CD14-positive monocyte (primary cell): ENCODE data around the gene UGT1A10. TPM values are rescaled to one million over a fixed set of nuclear protein-coding genes. Genes with fewer than 3 reads are reported as not detected.
A peak's percentile ranks its signal among the peaks of the same experiment; 100 is the strongest.
"Not testable (repeated sequence)": the region's sequence is repeated elsewhere in the genome, so short reads cannot be mapped to it uniquely, and the experiment has no call there.

Experiments
- DNase-seq, 3 donors: peaks; one replicate each; pipeline ENCODE4 v3.0.0-alpha.2; 2011 to 2022
- H2AFZ ChIP-seq: 2 replicates; pipeline ENCODE4 v1.6.0; 2012; ENCODE audit warnings: mild to moderate bottlenecking, low read depth, low read length, inconsistent platforms; ENCODE audit not compliant: insufficient read depth, poor library complexity, severe bottlenecking
- H3K27ac ChIP-seq, 2 donors: 1 replicate in 1 of 2; 2 replicates in 1 of 2; pipeline ENCODE4 v1.5.1; 2012 to 2013; ENCODE audit warnings: low read length in 2 of 2, control low read depth in 1 of 2, inconsistent platforms in 1 of 2, low read depth in 1 of 2, mild to moderate bottlenecking in 1 of 2
- H3K27me3 ChIP-seq, 2 donors: one replicate each; pipeline versions ENCODE4 v1.6.0 to v1.6.1; 2011 to 2013; ENCODE audit warnings: low read length in 2 of 2; ENCODE audit not compliant: control insufficient read depth in 2 of 2, insufficient read depth in 2 of 2
- H3K36me3 ChIP-seq, 2 donors: replicated peaks in 1 of 2; 1 replicate in 1 of 2; 2 replicates in 1 of 2; pipeline versions ENCODE4 v1.5.1 to v1.6.1; 2012 to 2013; ENCODE audit warnings: low read length in 2 of 2, control low read depth in 1 of 2, inconsistent platforms in 1 of 2, mild to moderate bottlenecking in 1 of 2; ENCODE audit not compliant: insufficient read depth in 2 of 2, control insufficient read depth in 1 of 2
- H3K4me1 ChIP-seq, 2 donors: 1 replicate in 1 of 2; 2 replicates in 1 of 2; pipeline versions ENCODE4 v1.5.1 to v1.6.1; 2012 to 2013; ENCODE audit warnings: low read length in 2 of 2, control low read depth in 1 of 2, inconsistent platforms in 1 of 2, mild to moderate bottlenecking in 1 of 2, moderate library complexity in 1 of 2; ENCODE audit not compliant: insufficient read depth in 2 of 2, control insufficient read depth in 1 of 2
- H3K4me2 ChIP-seq: replicated peaks from 2 replicates; pipeline ENCODE3; 2012; ENCODE audit warnings: low read length, moderate library complexity, mild to moderate bottlenecking; ENCODE audit not compliant: poor library complexity, severe bottlenecking; ENCODE audit errors: extremely low read depth
- H3K4me3 ChIP-seq, 3 experiments: fragments of 200-600 bp in 1 of 3; sonication (generic) in 1 of 3; replicated peaks in 1 of 3; 1 replicate in 2 of 3; 2 replicates in 1 of 3; pipeline ENCODE4 v1.5.1; 2011 to 2013; ENCODE audit warnings: low read length in 3 of 3, mild to moderate bottlenecking in 3 of 3, control low read depth in 2 of 3, low read depth in 2 of 3, inconsistent platforms in 1 of 3, moderate library complexity in 1 of 3
- H3K79me2 ChIP-seq: 2 replicates; pipeline ENCODE4 v1.6.0; 2012; ENCODE audit warnings: mild to moderate bottlenecking, control low read depth, inconsistent platforms, low read length, moderate library complexity; ENCODE audit not compliant: insufficient read depth
- H3K9ac ChIP-seq: 2 replicates; pipeline ENCODE4 v1.6.0; 2017; ENCODE audit warnings: low read length, mild to moderate bottlenecking; ENCODE audit not compliant: insufficient read depth, poor library complexity, severe bottlenecking
- H3K9me3 ChIP-seq, 2 donors: replicated peaks in 1 of 2; 1 replicate in 1 of 2; 2 replicates in 1 of 2; pipeline versions ENCODE4 v1.5.1 to v1.6.1; 2012 to 2013; ENCODE audit warnings: low read length in 2 of 2, control low read depth in 1 of 2; ENCODE audit not compliant: control insufficient read depth in 1 of 2, insufficient read depth in 1 of 2
- H4K20me1 ChIP-seq: 2 replicates; pipeline ENCODE4 v1.6.0; 2012; ENCODE audit warnings: mild to moderate bottlenecking, low read length, control low read depth, moderate library complexity; ENCODE audit not compliant: insufficient read depth
- H3K27ac Mint-ChIP-seq, 7 donors: one replicate each; pipeline ENCODE4 v1.8.0; 2020; ENCODE audit warnings: mild to moderate bottlenecking in 7 of 7, mixed read lengths in 7 of 7, moderate library complexity in 6 of 7, inconsistent platforms in 2 of 7
- H3K27me3 Mint-ChIP-seq, 3 donors: one replicate each; pipeline ENCODE4 v1.8.0; 2021 to 2022; ENCODE audit warnings: low read depth in 3 of 3, mild to moderate bottlenecking in 3 of 3, mixed read lengths in 3 of 3, moderate library complexity in 3 of 3, inconsistent platforms in 1 of 3
- H3K36me3 Mint-ChIP-seq, 2 donors: one replicate each; pipeline ENCODE4 v1.8.0; 2020; ENCODE audit warnings: mixed read lengths in 2 of 2, inconsistent platforms in 1 of 2, mild to moderate bottlenecking in 1 of 2
- H3K4me1 Mint-ChIP-seq: one replicate; pipeline ENCODE4 v1.8.0; 2020; ENCODE audit warnings: mild to moderate bottlenecking, mixed read lengths
- H3K4me3 Mint-ChIP-seq, 2 donors: one replicate each; pipeline ENCODE4 v1.8.0; 2020; ENCODE audit warnings: mild to moderate bottlenecking in 2 of 2, mixed read lengths in 2 of 2, moderate library complexity in 1 of 2
- H3K9me3 Mint-ChIP-seq, 7 donors: one replicate each; pipeline ENCODE4 v1.8.0; 2020 to 2022; ENCODE audit warnings: mixed read lengths in 7 of 7, mild to moderate bottlenecking in 6 of 7, moderate library complexity in 6 of 7, inconsistent platforms in 2 of 7
- WGBS: methylation state at CpG from one replicate; pipeline ENCODE4 v1.1.5; 2013; ENCODE audit warnings: missing lambda C conversion rate; ENCODE audit not compliant: insufficient coverage; 5-methylcytosine and 5-hydroxymethylcytosine counted together
- intact Hi-C, 2 donors: fragments of 100-400 bp; cut with micrococcal nuclease; formaldehyde crosslinking; loops; one replicate each; pipeline versions ENCODE4 v1.15.0 to v1.15.1; 2023
- polyA plus RNA-seq, 3 donors: library from polyadenylated mRNA; depleted of rRNA in 1 of 3; unstranded in 2 of 3; stranded (reverse) in 1 of 3; fragments of 300-500 nt in 2 of 3; fragments of >200 nt in 1 of 3; fragmentation: Illumina TruSeq in 2 of 3; gene quantifications; 1 replicate in 2 of 3; 2 replicates in 1 of 3; pipeline ENCODE4 v1.2.3, GENCODE V29; 2012 to 2021
- TF ChIP-seq, protein P1 (sequence below): fragments of 200-600 bp; IDR thresholded peaks from one replicate; pipeline ENCODE4 v1.8.0; 2022; ENCODE audit warnings: antibody characterized with exemption, mild to moderate bottlenecking

UGT1A10 gene
- polyA plus RNA-seq, 3 donors = not detected

DNA sequence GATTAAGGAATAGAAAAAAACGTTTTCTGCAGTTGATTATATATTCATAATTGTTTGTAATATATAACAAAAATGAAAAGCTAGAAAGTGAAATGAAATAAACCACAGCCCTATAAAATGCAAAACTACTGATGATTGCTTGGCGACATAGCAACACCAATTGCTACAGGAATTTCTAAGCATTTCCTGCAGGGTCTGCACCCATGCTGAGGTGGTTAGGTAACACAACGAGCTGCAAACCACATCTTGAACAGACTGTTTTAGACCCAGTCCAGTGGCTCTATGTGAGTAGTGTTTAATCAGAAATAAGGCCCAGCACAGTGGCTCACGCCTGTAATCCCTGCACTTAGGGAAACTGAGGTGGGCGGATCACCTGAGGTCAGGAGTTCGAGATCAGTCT, 18.3 kb downstream of the UGT1A10 start:
- Mint-ChIP-seq H3K4me1 (no peaks in the 10 kb centered on the region), H3K27ac (no peak overlapping the region), H3K9me3 (peaks cover 0 to 3% (median 0%) of the 10 kb centered on the region in 7 donors), H3K4me3 (no peak overlapping the region), H3K36me3 (no peaks in the 10 kb centered on the region), H3K27me3 (peaks cover 0 to 9% (median 4%) of the 10 kb centered on the region in 3 donors)
- no peaks in the 10 kb centered on the region for H3K4me1 ChIP-seq
- H3K9ac ChIP-seq = no peak overlapping the region
- intact Hi-C loops = no loop called here
- no peaks in the 10 kb centered on the region for H3K9me3 ChIP-seq
- H4K20me1 ChIP-seq = no peaks in the 10 kb centered on the region
- 100% methylated on average over 1 of the region's 6 CpGs for whole genome bisulfite sequencing
- no peak overlapping the region for H2AFZ ChIP-seq
- no peak overlapping the region for H3K4me2 ChIP-seq
- no peak overlapping the region for H3K27ac ChIP-seq
- no peaks in the 10 kb centered on the region for H3K79me2 ChIP-seq
- TF ChIP-seq, protein P1, sequence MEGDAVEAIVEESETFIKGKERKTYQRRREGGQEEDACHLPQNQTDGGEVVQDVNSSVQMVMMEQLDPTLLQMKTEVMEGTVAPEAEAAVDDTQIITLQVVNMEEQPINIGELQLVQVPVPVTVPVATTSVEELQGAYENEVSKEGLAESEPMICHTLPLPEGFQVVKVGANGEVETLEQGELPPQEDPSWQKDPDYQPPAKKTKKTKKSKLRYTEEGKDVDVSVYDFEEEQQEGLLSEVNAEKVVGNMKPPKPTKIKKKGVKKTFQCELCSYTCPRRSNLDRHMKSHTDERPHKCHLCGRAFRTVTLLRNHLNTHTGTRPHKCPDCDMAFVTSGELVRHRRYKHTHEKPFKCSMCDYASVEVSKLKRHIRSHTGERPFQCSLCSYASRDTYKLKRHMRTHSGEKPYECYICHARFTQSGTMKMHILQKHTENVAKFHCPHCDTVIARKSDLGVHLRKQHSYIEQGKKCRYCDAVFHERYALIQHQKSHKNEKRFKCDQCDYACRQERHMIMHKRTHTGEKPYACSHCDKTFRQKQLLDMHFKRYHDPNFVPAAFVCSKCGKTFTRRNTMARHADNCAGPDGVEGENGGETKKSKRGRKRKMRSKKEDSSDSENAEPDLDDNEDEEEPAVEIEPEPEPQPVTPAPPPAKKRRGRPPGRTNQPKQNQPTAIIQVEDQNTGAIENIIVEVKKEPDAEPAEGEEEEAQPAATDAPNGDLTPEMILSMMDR = no peak
- H3K36me3 ChIP-seq = no peaks in the 10 kb centered on the region
- no peaks in the 10 kb centered on the region for H3K27me3 ChIP-seq
- no peak overlapping the region for H3K4me3 ChIP-seq
- no peak for DNase-seq

GRCh38 chr2:233655043-233655442, 18.8 kb downstream of the UGT1A10 start:
- H3K27me3 ChIP-seq = no peaks in the 10 kb centered on the region
- Mint-ChIP-seq H3K4me1 (no peaks in the 10 kb centered on the region), H3K27me3 (peaks cover 0 to 9% (median 4%) of the 10 kb centered on the region in 3 donors), H3K4me3 (peak overlapping the region in 1 of 2 donors; percentile 28), H3K27ac (no peak overlapping the region), H3K36me3 (no peaks in the 10 kb centered on the region), H3K9me3 (peaks cover 0 to 3% (median 0%) of the 10 kb centered on the region in 7 donors)
- no peak for DNase-seq
- H3K9ac ChIP-seq = no peak overlapping the region
- H3K4me3 ChIP-seq = no peak overlapping the region
- no peak overlapping the region for H2AFZ ChIP-seq
- intact Hi-C loops = no loop called here
- H3K27ac ChIP-seq = no peak overlapping the region
- no peaks in the 10 kb centered on the region for H3K4me1 ChIP-seq
- 100% methylated on average over 1 of the region's 1 CpG for WGBS
- TF ChIP-seq, protein P1 = no peak
- no peaks in the 10 kb centered on the region for H4K20me1 ChIP-seq
- no peaks in the 10 kb centered on the region for H3K79me2 ChIP-seq
- no peak overlapping the region for H3K4me2 ChIP-seq
- H3K9me3 ChIP-seq = no peaks in the 10 kb centered on the region
- H3K36me3 ChIP-seq = no peaks in the 10 kb centered on the region

GRCh38 chr2:233655943-233656342, 19.7 kb downstream of the UGT1A10 start:
- H3K27me3 Mint-ChIP-seq = not testable (repeated sequence)

More at GRCh38 chr2:233655943-233656342, 19.7 kb downstream of the UGT1A10 start:
- H3K36me3 Mint-ChIP-seq, H2AFZ ChIP-seq, H3K4me1 ChIP-seq, intact Hi-C loops, H3K4me3 Mint-ChIP-seq, DNase-seq, H3K9me3 Mint-ChIP-seq, H3K9me3 ChIP-seq, H3K4me3 ChIP-seq, H4K20me1 ChIP-seq, H3K27me3 ChIP-seq, H3K9ac ChIP-seq, H3K4me2 ChIP-seq, H3K36me3 ChIP-seq, H3K4me1 Mint-ChIP-seq, H3K79me2 ChIP-seq, H3K27ac ChIP-seq, H3K27ac Mint-ChIP-seq: not testable (repeated sequence)
- WGBS = no CpG with 5 or more reads among the region's 3 CpGs
